Measurements from ENCODE around the gene WDR86.

DNA sequence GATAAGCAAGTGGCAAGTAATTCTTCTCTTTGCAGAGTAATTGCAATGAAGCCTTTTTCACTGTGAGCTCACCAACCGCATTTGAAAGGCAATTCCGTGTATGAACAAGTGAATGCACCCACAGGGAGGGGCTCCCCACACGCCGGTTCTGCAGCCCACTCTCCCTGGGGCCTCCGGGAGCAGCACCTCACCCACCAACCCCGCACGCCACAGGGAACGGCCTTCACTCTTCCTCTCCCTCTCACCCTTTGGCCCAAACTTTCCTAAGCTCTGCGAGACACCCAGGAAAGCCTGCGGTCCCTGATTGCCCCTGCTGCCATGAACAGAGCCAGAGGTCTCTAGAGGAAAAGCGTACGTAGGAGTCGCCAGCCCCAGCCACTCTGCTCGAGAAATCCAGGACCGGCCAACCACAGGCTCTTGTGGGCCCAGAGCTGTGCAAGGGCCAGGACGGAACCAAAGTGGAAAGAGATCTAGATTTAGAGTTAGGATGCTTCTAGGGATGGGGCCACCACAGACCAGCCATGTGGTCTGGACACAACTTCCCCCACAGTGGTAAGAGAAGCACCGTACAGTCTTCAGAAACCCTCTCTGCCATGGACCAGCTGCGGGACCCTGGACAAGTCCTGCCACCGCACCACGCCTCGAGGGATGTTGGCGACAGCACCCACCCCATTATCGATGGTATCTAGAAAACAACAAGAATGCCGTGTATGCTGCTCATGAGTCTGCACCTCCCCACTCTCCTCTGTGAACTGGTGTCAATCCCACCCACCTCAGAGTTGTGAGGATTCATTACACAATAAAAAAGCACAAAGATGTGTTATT is 3.6 kb downstream of the WDR86 start:
- TF ChIP-seq EZH2 (IDR thresholded peaks at IDR 0.05; ENCODE audit: borderline replicate concordance, insufficient read depth, low read length, poor library complexity, severe bottlenecking) = no peak
- no peak for TF ChIP-seq POLR2AphosphoS5 (IDR thresholded peaks at IDR 0.05)
- TF ChIP-seq RAD21 (conservative IDR thresholded peaks at IDR 0.05) = no peak
- TF ChIP-seq, protein P1, sequence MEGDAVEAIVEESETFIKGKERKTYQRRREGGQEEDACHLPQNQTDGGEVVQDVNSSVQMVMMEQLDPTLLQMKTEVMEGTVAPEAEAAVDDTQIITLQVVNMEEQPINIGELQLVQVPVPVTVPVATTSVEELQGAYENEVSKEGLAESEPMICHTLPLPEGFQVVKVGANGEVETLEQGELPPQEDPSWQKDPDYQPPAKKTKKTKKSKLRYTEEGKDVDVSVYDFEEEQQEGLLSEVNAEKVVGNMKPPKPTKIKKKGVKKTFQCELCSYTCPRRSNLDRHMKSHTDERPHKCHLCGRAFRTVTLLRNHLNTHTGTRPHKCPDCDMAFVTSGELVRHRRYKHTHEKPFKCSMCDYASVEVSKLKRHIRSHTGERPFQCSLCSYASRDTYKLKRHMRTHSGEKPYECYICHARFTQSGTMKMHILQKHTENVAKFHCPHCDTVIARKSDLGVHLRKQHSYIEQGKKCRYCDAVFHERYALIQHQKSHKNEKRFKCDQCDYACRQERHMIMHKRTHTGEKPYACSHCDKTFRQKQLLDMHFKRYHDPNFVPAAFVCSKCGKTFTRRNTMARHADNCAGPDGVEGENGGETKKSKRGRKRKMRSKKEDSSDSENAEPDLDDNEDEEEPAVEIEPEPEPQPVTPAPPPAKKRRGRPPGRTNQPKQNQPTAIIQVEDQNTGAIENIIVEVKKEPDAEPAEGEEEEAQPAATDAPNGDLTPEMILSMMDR (IDR thresholded peaks at IDR 0.05; ENCODE audit: poor library complexity, severe bottlenecking) = no peak
- no peak for TF ChIP-seq MXI1 (conservative IDR thresholded peaks at IDR 0.05; ENCODE audit: poor library complexity, severe bottlenecking)
- no peak for TF ChIP-seq EP300 (conservative IDR thresholded peaks at IDR 0.05; ENCODE audit: poor library complexity, severe bottlenecking)
- TF ChIP-seq, protein P2, sequence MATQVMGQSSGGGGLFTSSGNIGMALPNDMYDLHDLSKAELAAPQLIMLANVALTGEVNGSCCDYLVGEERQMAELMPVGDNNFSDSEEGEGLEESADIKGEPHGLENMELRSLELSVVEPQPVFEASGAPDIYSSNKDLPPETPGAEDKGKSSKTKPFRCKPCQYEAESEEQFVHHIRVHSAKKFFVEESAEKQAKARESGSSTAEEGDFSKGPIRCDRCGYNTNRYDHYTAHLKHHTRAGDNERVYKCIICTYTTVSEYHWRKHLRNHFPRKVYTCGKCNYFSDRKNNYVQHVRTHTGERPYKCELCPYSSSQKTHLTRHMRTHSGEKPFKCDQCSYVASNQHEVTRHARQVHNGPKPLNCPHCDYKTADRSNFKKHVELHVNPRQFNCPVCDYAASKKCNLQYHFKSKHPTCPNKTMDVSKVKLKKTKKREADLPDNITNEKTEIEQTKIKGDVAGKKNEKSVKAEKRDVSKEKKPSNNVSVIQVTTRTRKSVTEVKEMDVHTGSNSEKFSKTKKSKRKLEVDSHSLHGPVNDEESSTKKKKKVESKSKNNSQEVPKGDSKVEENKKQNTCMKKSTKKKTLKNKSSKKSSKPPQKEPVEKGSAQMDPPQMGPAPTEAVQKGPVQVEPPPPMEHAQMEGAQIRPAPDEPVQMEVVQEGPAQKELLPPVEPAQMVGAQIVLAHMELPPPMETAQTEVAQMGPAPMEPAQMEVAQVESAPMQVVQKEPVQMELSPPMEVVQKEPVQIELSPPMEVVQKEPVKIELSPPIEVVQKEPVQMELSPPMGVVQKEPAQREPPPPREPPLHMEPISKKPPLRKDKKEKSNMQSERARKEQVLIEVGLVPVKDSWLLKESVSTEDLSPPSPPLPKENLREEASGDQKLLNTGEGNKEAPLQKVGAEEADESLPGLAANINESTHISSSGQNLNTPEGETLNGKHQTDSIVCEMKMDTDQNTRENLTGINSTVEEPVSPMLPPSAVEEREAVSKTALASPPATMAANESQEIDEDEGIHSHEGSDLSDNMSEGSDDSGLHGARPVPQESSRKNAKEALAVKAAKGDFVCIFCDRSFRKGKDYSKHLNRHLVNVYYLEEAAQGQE (IDR thresholded peaks at IDR 0.05; ENCODE audit: borderline replicate concordance) = no peak
- TF ChIP-seq TAF1 (IDR thresholded peaks at IDR 0.05; ENCODE audit: low read depth) = no peak
- no peak for TF ChIP-seq SMC3 (conservative IDR thresholded peaks at IDR 0.05; ENCODE audit: poor library complexity)

Measured in neural cell (in vitro differentiated cells).